RPMI7951 (cell line): ENCODE measurements around the gene BCL2. TPM values are rescaled to one million over a fixed set of nuclear protein-coding genes. Genes with fewer than 3 reads are reported as not detected.
A peak's percentile ranks its signal among the peaks of the same experiment; 100 is the strongest.

Source experiments
- DNase-seq: peaks from one replicate; pipeline ENCODE4 v3.0.0-alpha.2; 2012; ENCODE audit warnings: low read depth
- total RNA-seq: library from RNA; depleted of rRNA; stranded (reverse); fragments of >200 nt; shearing (Covaris generic); gene quantifications from 2 replicates; pipeline ENCODE4 v1.2.3, GENCODE V29; 2014

BCL2 gene
- total RNA-seq, 1 experiment from 2014 or later: 0.84 TPM

- DNase-seq: no peak
Observed at GRCh38 chr18:63140997-63141777, 178.4 kb downstream of the BCL2 start.

- no peak for DNase-seq
Observed at GRCh38 chr18:63140038-63140450, 179.5 kb downstream of the BCL2 start.

- no peak for DNase-seq
Observed at GRCh38 chr18:63138436-63139340, 180.9 kb downstream of the BCL2 start.

GRCh38 chr18:63137999-63138435 lies 181.6 kb downstream of the BCL2 start:
- DNase-seq: no peak

- DNase-seq: no peak
Observed at GRCh38 chr18:63135101-63135500, 184.5 kb downstream of the BCL2 start.

GRCh38 chr18:63132819-63133200 lies 186.8 kb downstream of the BCL2 start:
- no peak for DNase-seq

GRCh38 chr18:63131959-63132818 lies 187.4 kb downstream of the BCL2 start:
- no peak for DNase-seq

GRCh38 chr18:63131106-63131958 lies 188.2 kb downstream of the BCL2 start:
- DNase-seq: peak; percentile 49

- no peak for DNase-seq
Observed at GRCh38 chr18:63130176-63130575, 189.4 kb downstream of the BCL2 start.

GRCh38 chr18:63128237-63128974 lies 191.2 kb downstream of the BCL2 start:
- no peak for DNase-seq

GRCh38 chr18:63126134-63127069 lies 193.2 kb downstream of the BCL2 start:
- DNase-seq: no peak

- no peak for DNase-seq
Observed at GRCh38 chr18:63120620-63121019, 198.9 kb downstream of the BCL2 start.

- DNase-seq: peak; percentile 23
Observed at GRCh38 chr18:63119647-63120046, 199.9 kb downstream of the BCL2 start.

GRCh38 chr18:63113899-63114565 lies 205.5 kb downstream of the BCL2 start:
- DNase-seq: no peak

GRCh38 chr18:63112706-63113105 lies 206.9 kb downstream of the BCL2 start:
- DNase-seq: no peak

GRCh38 chr18:63111671-63112402 lies 207.7 kb downstream of the BCL2 start:
- no peak for DNase-seq

- no peak for DNase-seq
Observed at GRCh38 chr18:63109802-63110201, 209.8 kb downstream of the BCL2 start.

GRCh38 chr18:63109022-63109421 lies 210.5 kb downstream of the BCL2 start:
- no peak for DNase-seq
